Endodermal cell (in vitro differentiated cells): ENCODE data around the gene KCNE4. TPM values are rescaled to one million over a fixed set of nuclear protein-coding genes. Genes with fewer than 3 reads are reported as not detected.

Experiments
- DNase-seq: peaks from one replicate; pipeline ENCODE4 v3.0.0-alpha.2; 2017
- H3K27ac ChIP-seq: 2 replicates; pipeline ENCODE4 v1.5.1; 2013; ENCODE audit warnings: mild to moderate bottlenecking, low read depth, low read length, moderate library complexity
- H3K27me3 ChIP-seq: 2 replicates; pipeline ENCODE4 v1.6.1; 2013; ENCODE audit warnings: mild to moderate bottlenecking, low read length, moderate library complexity; ENCODE audit not compliant: insufficient read depth, control insufficient read depth, poor library complexity, severe bottlenecking
- H3K36me3 ChIP-seq: 2 replicates; pipeline ENCODE4 v1.7.0; 2013; ENCODE audit warnings: mild to moderate bottlenecking, low read length, moderate library complexity; ENCODE audit not compliant: control insufficient read depth, insufficient read depth
- H3K4me1 ChIP-seq: one replicate; pipeline ENCODE4 v1.7.0; 2013; ENCODE audit warnings: low read length; ENCODE audit not compliant: control insufficient read depth, insufficient read depth
- H3K4me3 ChIP-seq: 2 replicates; pipeline ENCODE4 v1.5.1; 2013; ENCODE audit warnings: mild to moderate bottlenecking, low read length, moderate library complexity
- H3K9ac ChIP-seq: 2 replicates; pipeline ENCODE4 v1.6.1; 2013; ENCODE audit warnings: mild to moderate bottlenecking, low read length, moderate library complexity; ENCODE audit not compliant: poor library complexity, severe bottlenecking; ENCODE audit errors: extremely low read depth
- H3K9me3 ChIP-seq: 2 replicates; pipeline ENCODE4 v1.6.1; 2013; ENCODE audit warnings: mild to moderate bottlenecking, low read length, moderate library complexity; ENCODE audit not compliant: control insufficient read depth
- H3K27ac Mint-ChIP-seq: 2 replicates; pipeline ENCODE4 v1.8.0; 2020; ENCODE audit warnings: mixed read lengths
- H3K27me3 Mint-ChIP-seq: 2 replicates; pipeline ENCODE4 v1.8.0; 2021; ENCODE audit warnings: mild to moderate bottlenecking, mixed read lengths; ENCODE audit not compliant: insufficient read depth
- H3K36me3 Mint-ChIP-seq: 2 replicates; pipeline ENCODE4 v1.8.0; 2020; ENCODE audit warnings: low read depth, mixed read lengths
- H3K4me1 Mint-ChIP-seq: 2 replicates; pipeline ENCODE4 v1.8.0; 2020; ENCODE audit warnings: mixed read lengths
- H3K4me3 Mint-ChIP-seq: 2 replicates; pipeline ENCODE4 v1.8.0; 2020; ENCODE audit warnings: mild to moderate bottlenecking, moderate library complexity, mixed read lengths
- H3K9me3 Mint-ChIP-seq: 2 replicates; pipeline ENCODE4 v1.8.0; 2020; ENCODE audit warnings: mild to moderate bottlenecking, mixed read lengths
- WGBS, 2 experiments: methylation state at CpG; one replicate each; pipeline versions ENCODE4 v1.1.5 to v1.1.7; 2013; ENCODE audit warnings: missing lambda C conversion rate in 2 of 2, mixed read lengths in 1 of 2; ENCODE audit not compliant: insufficient coverage in 1 of 2, insufficient read length in 1 of 2; 5-methylcytosine and 5-hydroxymethylcytosine counted together
- total RNA-seq, 2 donors: library from RNA; stranded (reverse); fragmentation: NEBNext Ultra II Directional in 1 of 2; extraction: Animal tissue kit (Norgen Biotek cat#: 25700) in 1 of 2; gene quantifications; 2 replicates in 1 of 2; 3 replicates in 1 of 2; pipeline ENCODE4 v1.2.1, GENCODE V29; 2021
- TF ChIP-seq, protein P1 (sequence below): fragments of 200-600 bp; sonication (generic); conservative IDR thresholded peaks from 2 replicates; pipeline ENCODE4 v1.5.0; 2021; ENCODE audit warnings: antibody characterized with exemption, mild to moderate bottlenecking

The KCNE4 gene
- total RNA-seq, 2 donors from 2014 or later, result 0.22 TPM; not detected in 1

GRCh38 chr2:223039618-223040017 lies 12.4 kb upstream of the KCNE4 start:
- Mint-ChIP-seq H3K27ac (peak overlapping the region; percentile 25), H3K4me1 (peaks cover 36% of the 10 kb centered on the region), H3K27me3 (no peaks in the 10 kb centered on the region), H3K36me3 (no peaks in the 10 kb centered on the region), H3K9me3 (no peaks in the 10 kb centered on the region), H3K4me3 (no peak overlapping the region)
- Histone ChIP-seq H3K9me3 (no peaks in the 10 kb centered on the region), H3K4me3 (peak overlapping the region; percentile 8), H3K36me3 (no peaks in the 10 kb centered on the region), H3K9ac (no peak overlapping the region), H3K27ac (no peak overlapping the region), H3K27me3 (no peaks in the 10 kb centered on the region), H3K4me1 (peaks cover 3% of the 10 kb centered on the region)
- no peak for DNase-seq
- WGBS, 2 experiments, result 71% methylated on average over 1 of the region's 1 CpG; no CpG with 5 or more reads in 1 of the 2 experiments
- TF ChIP-seq, protein P1, sequence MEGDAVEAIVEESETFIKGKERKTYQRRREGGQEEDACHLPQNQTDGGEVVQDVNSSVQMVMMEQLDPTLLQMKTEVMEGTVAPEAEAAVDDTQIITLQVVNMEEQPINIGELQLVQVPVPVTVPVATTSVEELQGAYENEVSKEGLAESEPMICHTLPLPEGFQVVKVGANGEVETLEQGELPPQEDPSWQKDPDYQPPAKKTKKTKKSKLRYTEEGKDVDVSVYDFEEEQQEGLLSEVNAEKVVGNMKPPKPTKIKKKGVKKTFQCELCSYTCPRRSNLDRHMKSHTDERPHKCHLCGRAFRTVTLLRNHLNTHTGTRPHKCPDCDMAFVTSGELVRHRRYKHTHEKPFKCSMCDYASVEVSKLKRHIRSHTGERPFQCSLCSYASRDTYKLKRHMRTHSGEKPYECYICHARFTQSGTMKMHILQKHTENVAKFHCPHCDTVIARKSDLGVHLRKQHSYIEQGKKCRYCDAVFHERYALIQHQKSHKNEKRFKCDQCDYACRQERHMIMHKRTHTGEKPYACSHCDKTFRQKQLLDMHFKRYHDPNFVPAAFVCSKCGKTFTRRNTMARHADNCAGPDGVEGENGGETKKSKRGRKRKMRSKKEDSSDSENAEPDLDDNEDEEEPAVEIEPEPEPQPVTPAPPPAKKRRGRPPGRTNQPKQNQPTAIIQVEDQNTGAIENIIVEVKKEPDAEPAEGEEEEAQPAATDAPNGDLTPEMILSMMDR, result no peak

GRCh38 chr2:223040527-223040926 lies 11.5 kb upstream of the KCNE4 start:
- H3K27me3 Mint-ChIP-seq, result no peaks in the 10 kb centered on the region
- Histone ChIP-seq H3K4me3 (peak overlapping the region; percentile 8), H3K27me3 (no peaks in the 10 kb centered on the region), H3K36me3 (no peaks in the 10 kb centered on the region), H3K9me3 (no peaks in the 10 kb centered on the region), H3K4me1 (peaks cover 3% of the 10 kb centered on the region), H3K9ac (no peak overlapping the region), H3K27ac (no peak overlapping the region)
- H3K4me3 Mint-ChIP-seq, result no peak overlapping the region
- TF ChIP-seq, protein P1, result no peak
- no peaks in the 10 kb centered on the region for H3K36me3 Mint-ChIP-seq
- no peak for DNase-seq
- H3K9me3 Mint-ChIP-seq, result no peaks in the 10 kb centered on the region
- H3K27ac Mint-ChIP-seq, result no peak overlapping the region
- peaks cover 36% of the 10 kb centered on the region for H3K4me1 Mint-ChIP-seq
- WGBS, 2 experiments, result 83 to 97% methylated on average over 1 to 3 of the region's 3 CpGs

- Histone ChIP-seq H3K27me3 (no peaks in the 10 kb centered on the region), H3K9me3 (no peaks in the 10 kb centered on the region), H3K4me3 (no peak overlapping the region), H3K27ac (no peak overlapping the region), H3K36me3 (no peaks in the 10 kb centered on the region), H3K4me1 (peaks cover 3% of the 10 kb centered on the region), H3K9ac (no peak overlapping the region)
- Mint-ChIP-seq H3K27ac (no peak overlapping the region), H3K36me3 (no peaks in the 10 kb centered on the region), H3K9me3 (no peaks in the 10 kb centered on the region), H3K27me3 (no peaks in the 10 kb centered on the region), H3K4me3 (no peak overlapping the region), H3K4me1 (peaks cover 36% of the 10 kb centered on the region)
- 75% methylated on average over 4 of the region's 4 CpGs; no CpG with 5 or more reads in 1 of the 2 experiments for WGBS, 2 experiments
- peak; percentile 78 for DNase-seq
- TF ChIP-seq, protein P1, result no peak
Observed at GRCh38 chr2:223041527-223042109, 10.4 kb upstream of the KCNE4 start.
